Measurements from ENCODE around the gene MRPS12.
A peak's percentile ranks its signal among the peaks of the same experiment; 100 is the strongest.

Gene MRPS12

GRCh38 chr19:38911388-38912001 lies 19.2 kb upstream of the MRPS12 start:
- no peak for DNase-seq (ENCODE audit: low read depth in 1 of 2, low spot score in 1 of 2)

GRCh38 chr19:38912600-38913514 lies 17.9 kb upstream of the MRPS12 start:
- no peak for DNase-seq (ENCODE audit: low read depth in 1 of 2, low spot score in 1 of 2)

- no peak for DNase-seq (ENCODE audit: low read depth in 1 of 2, low spot score in 1 of 2)
These were observed 16.8 kb upstream of the MRPS12 start for GRCh38 chr19:38913958-38914357.

GRCh38 chr19:38915329-38916321 lies 15.1 kb upstream of the MRPS12 start:
- DNase-seq (ENCODE audit: low read depth in 1 of 2, low spot score in 1 of 2) = no peak

- DNase-seq (ENCODE audit: low read depth in 1 of 2, low spot score in 1 of 2) = no peak
These were observed 13.2 kb upstream of the MRPS12 start for GRCh38 chr19:38917516-38917915.

- no peak for DNase-seq (ENCODE audit: low read depth in 1 of 2, low spot score in 1 of 2)
These were observed 12.7 kb upstream of the MRPS12 start for GRCh38 chr19:38917921-38918491.

- no peak for DNase-seq (ENCODE audit: low read depth in 1 of 2, low spot score in 1 of 2)
These were observed 12.2 kb upstream of the MRPS12 start for GRCh38 chr19:38918526-38918925.

- no peak for DNase-seq (ENCODE audit: low read depth in 1 of 2, low spot score in 1 of 2)
These were observed 10.7 kb upstream of the MRPS12 start for GRCh38 chr19:38919837-38920601.

GRCh38 chr19:38920602-38921419 lies 9.9 kb upstream of the MRPS12 start:
- DNase-seq (ENCODE audit: low read depth in 1 of 2, low spot score in 1 of 2) = no peak

- no peak for DNase-seq (ENCODE audit: low read depth in 1 of 2, low spot score in 1 of 2)
These were observed 9.1 kb upstream of the MRPS12 start for GRCh38 chr19:38921420-38922274.

GRCh38 chr19:38922482-38922881 lies 8.3 kb upstream of the MRPS12 start:
- DNase-seq (ENCODE audit: low read depth in 1 of 2, low spot score in 1 of 2) = no peak

GRCh38 chr19:38924388-38924787 lies 6.4 kb upstream of the MRPS12 start:
- DNase-seq (ENCODE audit: low read depth in 1 of 2, low spot score in 1 of 2) = no peak

GRCh38 chr19:38928391-38929001 lies 2.2 kb upstream of the MRPS12 start:
- DNase-seq (ENCODE audit: low read depth in 1 of 2, low spot score in 1 of 2) = no peak

GRCh38 chr19:38929929-38930775 lies 592 bp upstream of the MRPS12 start, which contains the start of gene SARS2:
SARS2 (minus strand) TSS chr19:38930763; CDS start chr19:38930736, 27 bp downstream.
- peak; percentile 89 to 95 for DNase-seq (ENCODE audit: low read depth in 1 of 2, low spot score in 1 of 2)

- DNase-seq (ENCODE audit: low read depth in 1 of 2, low spot score in 1 of 2) = no peak
These were observed 713 bp downstream of the MRPS12 start for GRCh38 chr19:38931521-38931793.

GRCh38 chr19:38932425-38933179 lies 1.9 kb downstream of the MRPS12 start:
- DNase-seq (ENCODE audit: low read depth in 1 of 2, low spot score in 1 of 2) = peak in 1 of 2 donors; percentile 19
